Myocyte (in vitro differentiated cells): ENCODE results near the gene COL25A1. TPM values are rescaled to one million over a fixed set of nuclear protein-coding genes. Genes with fewer than 3 reads are reported as not detected.
"Not testable (repeated sequence)": the region's sequence is repeated elsewhere in the genome, so short reads cannot be mapped to it uniquely, and the experiment has no call there.

Source experiments
- DNase-seq: peaks from one replicate; pipeline ENCODE4 v3.0.0-alpha.2; 2012; ENCODE audit warnings: low read depth
- total RNA-seq: library from RNA; depleted of rRNA; stranded (reverse); fragments of >200 nt; gene quantifications from 2 replicates; pipeline ENCODE4 v1.2.3, GENCODE V29; 2014

Gene COL25A1
- total RNA-seq, 1 donor from 2014 or later = 25.0 TPM

DNA sequence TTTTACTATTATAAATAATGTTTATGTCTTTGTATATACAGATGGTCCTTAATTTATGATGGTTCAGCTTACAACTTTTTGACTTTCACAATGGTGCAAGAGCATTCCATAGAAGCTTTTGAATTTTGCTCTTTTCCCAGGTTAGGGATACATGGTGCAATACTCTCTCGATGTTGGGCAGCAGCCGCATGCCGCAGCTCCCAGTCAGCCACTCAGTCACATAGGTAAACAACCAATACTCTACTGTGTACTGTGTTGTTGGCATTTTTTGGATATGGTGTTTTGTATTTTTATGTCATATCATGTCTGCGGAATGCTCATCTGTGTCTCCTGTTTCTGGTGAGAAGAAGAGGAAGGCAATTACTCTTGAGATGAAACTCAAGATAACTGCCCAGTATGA lies 281.6 kb downstream of the COL25A1 start:
- no peak for DNase-seq

DNA sequence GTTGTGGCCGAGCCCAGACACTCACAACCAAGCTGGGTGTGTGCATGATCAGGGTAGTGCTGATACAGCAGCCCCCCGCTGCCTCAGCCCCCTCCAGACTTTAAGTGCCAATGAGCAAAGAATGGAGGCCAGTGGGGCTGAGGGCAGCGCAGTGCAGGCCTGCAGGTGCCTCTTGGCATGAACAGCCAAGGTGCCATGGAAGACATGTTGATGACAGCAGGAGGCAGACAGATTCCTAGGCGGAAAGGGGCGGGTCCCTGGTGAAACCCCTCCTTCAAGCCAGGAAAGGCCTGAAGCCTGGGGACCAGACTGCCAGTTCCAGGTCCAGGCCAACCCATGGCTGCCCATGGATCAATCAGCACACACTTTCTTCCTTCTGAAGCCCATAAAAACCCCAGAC lies 286.3 kb downstream of the COL25A1 start:
- no peak for DNase-seq

DNA sequence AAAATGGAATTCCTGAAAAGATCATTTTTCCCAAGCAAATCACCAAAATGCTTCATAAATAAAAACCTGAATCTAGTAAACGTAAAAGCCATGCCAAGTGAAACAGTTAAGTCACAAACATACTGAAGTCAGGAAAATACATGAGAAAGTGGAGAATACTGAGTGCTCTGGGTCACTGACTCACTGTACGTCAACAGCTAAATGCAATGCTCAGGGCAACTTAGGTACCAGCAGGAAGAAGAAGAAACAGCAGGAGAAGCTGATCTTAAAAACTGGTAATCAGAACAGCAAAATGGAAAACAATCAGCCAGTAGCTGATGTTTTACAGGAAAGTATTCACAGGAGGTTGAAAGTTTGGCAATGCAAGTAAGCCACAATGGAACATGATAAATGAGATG lies 287.0 kb downstream of the COL25A1 start:
- no peak for DNase-seq

DNA sequence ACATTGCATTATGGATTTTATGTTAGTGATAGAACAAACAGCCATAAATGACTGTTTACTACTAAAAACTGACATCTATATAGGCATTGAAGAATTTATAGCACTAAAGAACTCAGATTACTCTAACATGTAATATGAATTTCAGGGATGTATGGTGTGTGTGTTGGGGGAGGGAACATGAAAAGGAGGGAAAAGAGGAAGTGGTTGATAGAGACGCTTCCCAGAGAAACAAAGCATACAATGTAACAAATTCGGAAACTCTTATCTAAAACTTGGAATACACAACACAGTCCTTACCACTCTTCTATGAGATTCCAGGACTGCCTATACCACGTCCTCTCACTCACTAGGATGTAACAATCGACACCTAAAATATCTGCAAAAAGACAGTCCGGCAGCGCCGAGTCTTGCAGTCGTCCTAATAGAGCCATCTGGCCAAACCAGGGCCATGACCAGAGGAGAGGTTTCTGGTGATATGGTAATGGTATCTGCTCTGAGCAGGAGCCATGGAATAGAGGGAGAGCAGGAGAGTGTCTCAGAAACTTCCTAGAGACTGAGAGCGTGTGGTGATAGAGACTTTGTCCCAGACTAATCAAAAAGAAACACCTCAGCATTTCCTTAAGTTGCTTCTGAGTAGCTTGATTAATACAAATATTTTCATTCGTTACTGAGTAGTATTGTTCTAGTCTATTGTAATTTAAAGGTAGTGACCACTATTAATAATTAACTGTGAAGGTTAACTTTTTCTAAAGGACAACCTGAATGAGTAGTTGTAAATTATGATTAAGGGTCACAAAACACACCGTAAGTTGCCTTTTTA lies 287.7 kb downstream of the COL25A1 start:
- DNase-seq = no peak

DNA sequence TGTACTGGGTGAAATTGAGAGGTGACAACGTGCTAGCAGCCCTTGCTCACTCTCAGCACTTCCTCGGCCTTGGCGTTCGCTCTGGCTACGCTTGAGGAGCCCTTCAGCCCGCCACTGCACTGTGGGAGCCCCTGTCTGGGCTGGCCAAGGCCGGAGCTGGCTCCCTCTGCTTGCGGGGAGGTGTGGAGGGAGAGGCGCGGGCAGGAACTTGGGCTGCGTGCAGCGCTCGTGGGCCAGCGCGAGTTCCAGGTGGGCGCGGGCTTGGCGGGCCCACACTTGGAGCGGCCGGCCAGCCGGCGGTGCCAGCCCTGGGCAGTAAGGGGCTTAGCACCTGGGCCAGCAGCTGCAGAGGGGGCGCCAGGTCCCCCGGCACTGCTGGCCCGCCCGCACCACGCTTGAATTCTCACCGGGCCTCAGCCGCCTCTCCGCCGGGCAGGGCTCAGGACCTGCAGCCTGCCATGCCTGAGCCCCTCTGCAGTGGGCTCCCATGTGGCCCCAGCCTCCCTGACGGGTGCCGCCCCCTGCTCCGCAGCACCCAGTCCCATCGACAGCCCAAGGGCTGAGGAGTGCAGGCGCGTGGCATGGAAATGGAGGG lies 290.1 kb downstream of the COL25A1 start:
- no peak for DNase-seq

DNA sequence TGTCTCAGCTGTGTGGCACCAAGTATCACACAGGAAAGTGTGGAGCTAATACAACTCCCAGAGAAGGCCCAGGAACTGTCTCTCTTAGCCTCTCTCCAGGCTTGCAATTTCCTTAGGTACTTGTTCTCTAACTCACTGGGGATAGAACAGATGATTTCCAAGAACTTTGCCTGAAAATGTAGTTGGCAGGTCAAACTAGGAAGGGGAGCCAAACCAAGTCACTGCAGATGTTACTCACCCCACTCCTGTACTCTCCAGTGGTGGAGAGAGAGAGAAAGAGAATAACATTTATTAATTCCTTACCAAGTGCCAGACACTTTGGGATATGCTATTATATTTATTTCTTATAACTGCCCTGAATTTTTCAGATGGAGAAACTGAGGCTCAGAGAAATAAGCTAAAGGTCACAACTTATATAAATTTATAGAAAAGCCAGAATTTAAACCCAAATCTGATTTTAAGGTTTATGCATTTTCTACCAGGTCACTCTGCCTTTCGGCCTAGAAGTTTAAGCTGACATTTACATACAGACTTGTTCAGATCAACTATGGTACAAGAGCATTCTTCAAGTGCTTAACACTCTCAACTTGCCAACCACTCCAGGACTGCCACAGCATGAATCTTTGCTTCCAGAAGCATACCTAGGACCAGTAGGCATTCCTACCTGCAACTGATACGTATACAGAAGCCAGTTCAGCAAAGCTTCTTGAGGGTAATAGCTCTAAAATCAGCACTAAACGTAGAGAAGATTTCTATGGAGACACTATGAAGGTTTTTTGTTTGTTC lies 291.0 kb downstream of the COL25A1 start:
- peak; percentile 40 for DNase-seq

DNA sequence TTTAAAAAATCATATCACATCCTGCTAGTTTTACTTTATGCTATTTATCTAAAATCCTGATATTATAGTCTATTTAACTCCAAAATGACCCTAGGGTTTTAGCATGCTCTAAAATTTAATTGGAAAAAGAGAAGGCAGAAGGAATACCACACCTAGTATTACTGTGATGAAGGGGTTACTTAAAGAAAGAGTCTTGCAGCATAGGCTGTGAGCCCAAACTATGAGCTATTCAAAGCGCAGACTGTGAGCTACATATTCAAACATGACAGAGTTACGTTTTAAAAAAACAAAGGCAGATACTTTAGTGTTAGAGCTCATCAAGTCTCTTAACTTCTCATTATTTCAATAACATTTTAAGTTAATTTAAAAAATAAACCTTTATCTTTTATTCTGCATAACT lies 291.9 kb downstream of the COL25A1 start:
- DNase-seq = peak; percentile 36

DNA sequence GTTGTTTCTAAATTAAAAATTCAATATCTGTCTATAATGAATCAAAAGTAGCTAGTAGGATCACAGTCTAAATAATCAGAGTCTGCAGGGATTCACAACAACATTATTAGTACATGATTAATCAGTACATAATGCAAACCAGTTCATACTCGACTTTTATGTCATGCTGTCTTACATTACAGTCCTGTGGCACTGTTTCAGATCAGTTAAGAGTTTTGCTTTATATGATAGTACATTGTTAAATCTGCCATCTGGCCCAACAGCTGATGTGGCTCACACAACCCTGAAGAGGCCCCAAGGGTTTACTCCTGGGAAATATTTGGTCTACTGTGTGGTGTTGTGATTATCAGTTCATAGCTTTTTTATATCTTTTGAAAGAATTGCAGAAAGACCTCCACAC lies 292.5 kb downstream of the COL25A1 start:
- peak; percentile 94 for DNase-seq

DNA sequence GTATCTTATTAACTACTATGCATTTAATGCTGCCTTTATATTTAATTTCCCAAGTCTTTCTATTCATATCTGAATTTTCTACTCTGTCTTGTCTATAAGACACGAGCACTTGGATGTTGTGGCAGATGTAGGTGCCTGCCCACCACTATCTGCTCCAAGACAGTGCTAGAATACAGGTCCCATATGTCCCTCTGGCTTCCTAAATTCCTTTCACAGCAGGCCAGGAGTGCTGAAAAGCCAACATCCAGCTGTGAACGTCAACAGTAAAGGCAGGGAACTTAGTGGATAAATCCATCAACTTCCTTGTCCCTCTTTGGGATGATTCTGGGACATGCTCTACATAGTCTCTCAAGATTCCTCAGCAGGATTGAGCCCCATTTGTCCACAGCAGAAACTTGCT lies 294.5 kb downstream of the COL25A1 start:
- DNase-seq = no peak

DNA sequence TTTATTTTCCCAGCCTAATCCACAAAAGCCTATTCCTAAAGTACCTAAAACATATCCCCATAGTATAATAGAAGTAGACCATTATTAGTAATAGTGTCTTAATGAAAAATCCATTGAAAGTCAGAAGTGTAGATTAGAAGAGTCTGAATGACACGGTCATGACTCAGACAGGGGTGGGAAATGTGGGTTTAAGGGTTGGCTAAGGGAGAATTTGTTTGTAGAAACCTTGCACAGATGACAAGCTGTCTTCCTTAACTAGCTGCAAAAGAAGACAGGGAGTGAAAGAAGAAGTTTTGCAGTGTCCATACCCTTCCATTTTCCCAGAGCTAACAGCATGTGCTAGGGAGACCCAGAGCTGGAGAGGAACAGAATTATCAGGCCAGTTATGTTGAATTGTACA lies 296.9 kb downstream of the COL25A1 start:
- peak; percentile 79 for DNase-seq

DNA sequence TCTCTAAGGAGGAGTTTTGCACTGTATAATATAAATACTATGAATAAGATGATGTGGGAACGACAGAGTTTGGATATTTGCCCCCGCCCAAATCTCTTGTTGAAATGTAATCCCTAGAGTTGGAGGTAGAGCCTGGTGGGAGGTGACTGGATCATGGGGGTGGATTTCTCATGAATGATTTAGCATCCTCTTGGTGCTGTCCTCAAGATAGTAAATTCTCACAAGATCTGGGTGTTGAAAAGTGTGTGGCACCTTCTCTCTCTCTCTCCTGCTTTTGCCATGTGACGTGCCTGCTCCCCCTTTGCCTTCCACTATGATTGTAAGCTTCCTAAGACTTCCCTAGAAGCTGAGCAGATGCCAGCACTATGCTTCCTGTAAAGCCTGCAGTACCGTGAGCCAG lies 298.0 kb downstream of the COL25A1 start:
- DNase-seq = no peak

DNA sequence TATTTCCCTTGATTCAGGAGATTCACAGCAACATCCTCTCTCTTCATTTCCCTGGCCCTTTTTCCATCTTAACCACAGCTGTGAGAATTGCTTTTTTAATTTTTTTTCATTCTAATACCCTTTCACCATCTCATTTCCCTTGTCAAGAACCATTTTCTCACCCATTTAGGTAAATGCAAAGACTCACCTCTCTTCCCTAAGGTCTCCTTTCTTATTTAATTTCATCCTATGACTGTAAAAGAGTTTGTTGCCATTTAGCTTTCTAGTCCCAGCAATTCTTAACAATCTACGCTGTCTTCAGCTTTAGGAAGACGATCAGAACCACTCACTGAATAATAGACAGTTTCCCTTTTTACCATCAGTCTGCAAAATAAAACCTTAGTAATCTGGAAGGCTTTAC lies 298.5 kb downstream of the COL25A1 start:
- DNase-seq = no peak

DNA sequence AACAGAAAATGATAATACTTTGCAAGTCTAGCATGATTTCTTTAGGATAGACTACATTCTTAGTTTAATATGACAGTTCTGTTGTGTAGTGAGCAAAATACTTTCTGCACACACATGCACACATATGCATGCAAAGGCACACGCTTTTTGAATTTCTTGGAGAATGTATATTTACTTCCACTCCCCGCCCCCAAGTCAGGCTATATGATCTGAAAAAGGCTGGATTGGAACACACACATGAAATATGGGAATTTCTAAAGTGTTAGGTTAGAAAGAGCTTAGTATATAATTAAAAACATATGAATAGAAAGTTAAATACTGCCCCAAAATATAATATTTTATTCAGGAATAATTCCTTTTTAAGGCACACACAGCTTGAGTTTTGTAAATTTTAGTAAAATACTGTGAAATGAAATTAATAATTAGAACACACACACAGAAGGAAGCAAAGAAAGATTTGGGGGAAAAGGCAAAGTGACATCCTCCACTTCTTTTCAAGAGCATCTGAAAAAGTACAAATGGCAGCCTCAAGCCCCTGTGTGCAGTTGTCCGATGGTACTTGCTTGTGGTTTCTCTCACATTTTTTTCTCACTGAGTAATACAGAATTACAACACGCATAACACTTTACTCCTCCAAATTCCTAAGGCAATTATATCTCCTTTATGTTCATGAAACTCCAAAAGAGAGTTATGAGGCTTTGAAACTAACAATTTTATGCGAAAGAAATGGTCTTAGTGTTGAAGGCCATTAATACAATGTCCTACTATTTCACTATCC lies 310.7 kb downstream of the COL25A1 start:
- peak; percentile 79 for DNase-seq

DNA sequence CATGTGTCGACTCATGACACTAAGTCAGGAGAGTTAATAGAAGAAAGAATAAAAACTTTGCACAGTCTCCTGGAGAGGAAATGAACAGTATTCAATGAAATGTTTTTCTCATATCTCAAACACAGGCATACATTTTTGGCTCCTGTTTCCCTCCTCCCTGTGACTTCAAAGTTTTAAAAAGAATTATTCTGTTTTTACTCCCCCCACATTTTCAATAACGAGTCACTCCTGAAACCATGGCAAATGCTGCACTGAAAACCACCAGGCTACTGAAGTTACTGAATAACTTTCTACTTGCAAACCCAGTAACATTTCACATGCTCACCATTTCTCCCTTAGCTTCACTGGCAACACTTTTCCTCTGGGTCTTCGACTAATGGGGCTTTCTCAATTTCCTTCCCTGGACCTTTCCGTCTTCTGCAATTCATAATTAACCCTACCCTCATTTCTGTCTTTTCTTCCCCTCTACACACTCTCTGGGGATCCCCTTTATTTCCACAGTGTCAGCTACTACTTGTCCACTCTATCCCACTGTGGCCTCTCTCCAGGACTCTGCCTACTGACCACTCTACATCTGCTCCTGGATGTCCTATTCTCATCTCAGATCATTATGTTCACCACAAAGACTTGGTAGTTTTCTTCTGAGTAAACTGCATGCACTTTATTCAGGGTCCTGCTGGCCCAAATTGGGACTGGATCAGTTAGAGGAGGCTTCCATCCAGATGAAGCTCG lies 313.8 kb downstream of the COL25A1 start:
- peak; percentile 51 for DNase-seq

DNA sequence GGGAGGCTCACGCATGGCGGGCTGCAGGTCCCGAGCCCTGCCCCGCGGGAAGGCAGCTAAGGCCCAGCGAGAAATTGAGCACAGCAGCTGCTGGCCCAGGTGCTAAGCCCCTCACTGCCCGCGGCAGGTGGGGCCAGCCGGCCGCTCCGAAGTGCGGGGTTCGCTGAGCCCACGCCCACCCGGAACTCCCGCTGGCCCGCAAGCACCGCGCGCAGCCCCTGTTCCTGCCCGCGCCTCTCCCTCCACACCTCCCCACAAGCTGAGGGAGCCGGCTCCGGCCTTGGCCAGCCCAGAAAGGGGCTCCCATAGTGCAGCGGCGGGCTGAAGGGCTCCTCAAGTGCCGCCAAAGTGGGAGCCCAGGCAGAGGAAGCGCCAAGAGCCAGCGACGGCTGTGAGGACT lies 318.0 kb downstream of the COL25A1 start:
- DNase-seq = not testable (repeated sequence)

DNA sequence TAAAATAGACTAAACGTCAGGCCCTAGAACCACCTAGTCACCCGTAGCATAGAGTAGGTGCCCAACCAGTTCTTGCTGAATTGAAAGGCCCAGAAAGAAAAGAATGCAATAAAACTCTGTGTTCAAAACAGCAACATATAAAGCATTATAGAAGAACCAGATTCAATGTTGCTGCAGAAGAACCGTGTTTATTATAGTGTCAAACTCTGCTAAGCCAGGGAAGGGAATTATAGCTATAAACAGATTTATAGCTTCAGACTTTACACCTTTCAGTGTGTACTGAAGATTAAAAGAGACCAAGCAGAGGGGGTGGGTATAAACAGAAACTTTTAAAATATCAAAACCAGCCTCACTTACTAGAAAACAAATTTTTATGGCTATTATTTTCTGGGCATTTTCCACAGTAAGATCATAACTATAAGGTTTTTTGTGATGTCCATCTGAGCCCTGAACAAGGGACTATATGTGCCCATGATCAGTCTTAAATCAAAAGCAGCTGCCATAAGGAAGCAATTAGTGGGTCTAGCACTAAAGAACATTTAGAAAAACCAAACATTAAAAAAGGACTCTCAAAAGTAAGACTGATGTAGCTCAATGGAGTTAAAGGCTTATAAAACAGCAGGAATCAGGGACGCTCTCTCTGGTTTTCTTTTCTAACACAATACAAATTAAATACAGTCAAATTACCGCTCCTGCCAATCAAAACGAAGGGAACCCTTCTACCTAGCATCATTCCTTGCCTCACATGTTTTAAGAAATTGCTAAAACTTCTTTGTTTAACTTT lies 319.9 kb downstream of the COL25A1 start:
- DNase-seq = no peak

DNA sequence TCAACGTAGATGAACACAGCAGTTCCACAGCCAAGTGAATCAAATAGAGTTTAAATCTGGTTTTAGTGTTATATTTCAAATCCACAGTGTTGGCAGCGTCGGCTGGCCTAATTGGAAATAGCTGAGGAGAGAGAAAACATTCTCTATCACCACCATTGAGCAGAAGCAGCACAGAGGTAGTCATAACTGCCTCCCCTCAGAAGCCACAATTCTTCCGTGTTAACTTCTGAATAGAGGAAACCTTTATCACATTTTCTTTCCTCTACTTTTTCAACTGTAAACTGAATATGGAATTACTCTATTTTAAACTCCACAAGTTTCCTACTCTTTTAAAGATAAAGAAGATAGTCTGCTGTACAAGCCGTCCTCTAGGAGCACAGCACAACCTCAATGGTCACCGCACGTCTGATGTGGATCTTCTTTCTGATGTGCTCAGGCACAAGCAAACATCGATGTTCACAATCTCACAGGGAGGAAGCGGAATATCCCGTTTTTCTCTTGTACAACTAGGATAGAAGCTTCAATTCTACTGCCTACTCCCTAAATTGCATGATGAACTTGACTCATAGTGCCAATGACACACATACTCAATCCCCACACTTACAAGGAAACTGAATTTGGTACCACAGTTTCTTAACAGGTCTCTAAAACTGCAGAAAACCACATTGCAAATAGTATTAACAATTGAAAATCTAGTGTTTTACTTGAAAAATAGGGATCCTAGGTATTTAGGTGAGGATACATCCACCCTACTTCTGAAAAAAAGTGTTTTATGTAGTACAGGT lies 321.8 kb downstream of the COL25A1 start:
- peak; percentile 11 for DNase-seq

DNA sequence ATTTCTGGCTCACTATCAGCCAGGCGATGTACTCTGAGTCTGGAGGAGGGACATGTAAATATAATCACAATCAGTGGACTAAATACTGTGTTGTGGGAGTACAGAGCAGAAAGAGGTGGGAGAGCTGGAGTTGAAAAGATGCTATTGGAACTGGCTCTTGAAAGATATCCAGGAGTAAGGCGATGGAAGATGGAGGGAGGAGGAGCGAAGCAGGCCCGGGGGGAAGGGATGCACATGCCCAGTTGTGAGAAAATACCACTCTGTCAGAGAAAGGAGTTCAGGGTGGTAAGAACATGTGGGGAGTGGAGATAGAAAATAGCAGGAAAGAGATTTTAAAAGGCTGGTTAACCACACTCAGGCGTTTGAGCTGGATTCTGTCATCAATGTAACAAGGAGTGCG lies 322.7 kb downstream of the COL25A1 start:
- DNase-seq = no peak

DNA sequence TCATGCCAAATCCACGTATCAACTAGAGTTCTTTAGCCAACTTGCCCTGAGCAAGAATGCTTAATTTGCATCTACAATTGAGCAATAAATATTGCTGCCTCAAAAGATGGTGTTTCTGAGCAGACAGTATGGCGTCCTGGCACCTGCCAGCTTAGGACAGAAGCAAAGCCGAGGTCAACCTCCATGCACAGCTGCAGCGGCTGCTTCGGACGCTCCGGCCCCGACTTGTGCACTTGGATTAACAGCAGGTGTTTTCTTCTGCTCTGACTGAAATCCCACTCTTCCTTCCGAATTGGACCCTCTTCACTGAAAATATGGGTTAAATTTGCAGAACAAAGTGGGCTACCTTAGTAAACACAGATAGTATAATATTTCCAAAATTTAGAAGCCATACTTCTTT lies 324.4 kb downstream of the COL25A1 start:
- DNase-seq = peak; percentile 57
